ENCODE data around the gene ZNF638. TPM values are rescaled to one million over a fixed set of nuclear protein-coding genes. Genes with fewer than 3 reads are reported as not detected.

The ZNF638 gene
- total RNA-seq, 6 experiments from 2014 or later = 41.8 to 65.8 (median 61.5) TPM

- no peaks in the 10 kb centered on the region for H3K9me3 ChIP-seq
- TF ChIP-seq POLR2A (IDR thresholded peaks at IDR 0.05) (no peak), CTCF (IDR thresholded peaks at IDR 0.05) (no peak)
- intact Hi-C loops (cut with DNase I) = no loop called here
- H3K27me3 ChIP-seq = no peaks in the 10 kb centered on the region
- WGBS (ENCODE audit: insufficient coverage, low coverage, low lambda C conversion rate, missing lambda C conversion rate) = 63% methylated on average over 7 of the region's 8 CpGs
- no peak for ATAC-seq
- no peaks in the 10 kb centered on the region for H3K36me3 ChIP-seq
- no peak overlapping the region for H3K27ac ChIP-seq
- no peak overlapping the region for H3K4me3 ChIP-seq
- no peak for DNase-seq
- H3K4me1 ChIP-seq = no peaks in the 10 kb centered on the region
Observed at GRCh38 chr2:71469403-71470398, 138.1 kb downstream of the ZNF638 start.

DNA sequence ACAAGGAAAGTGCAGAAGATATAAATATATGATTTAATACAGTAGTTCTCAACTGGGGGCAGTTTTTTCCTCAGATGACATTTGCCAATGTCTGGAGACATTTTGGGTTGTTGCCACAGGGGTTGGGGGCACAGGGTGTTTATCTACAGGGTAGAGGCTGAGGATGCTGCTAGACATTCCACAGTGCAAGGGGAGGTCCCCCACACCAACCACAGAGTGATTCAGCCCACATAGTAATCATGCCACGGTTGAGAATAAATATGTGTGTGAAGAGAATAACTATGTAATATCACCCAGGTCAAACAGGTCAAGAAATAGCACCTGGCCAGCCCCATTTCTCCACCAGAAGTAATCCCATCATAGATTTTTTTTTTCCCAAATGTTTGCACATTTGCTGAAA, 139.7 kb downstream of the ZNF638 start:
- Histone ChIP-seq H3K4me3 (no peak overlapping the region), H3K9me3 (no peaks in the 10 kb centered on the region), H3K27me3 (no peaks in the 10 kb centered on the region), H3K27ac (no peak overlapping the region), H3K36me3 (no peaks in the 10 kb centered on the region), H3K4me1 (no peaks in the 10 kb centered on the region)
- no peak for TF ChIP-seq CTCF (IDR thresholded peaks at IDR 0.05)
- no peak for TF ChIP-seq POLR2A (IDR thresholded peaks at IDR 0.05)
- no peak for DNase-seq
- intact Hi-C loops (cut with DNase I) = no loop called here
- WGBS (ENCODE audit: insufficient coverage, low coverage, low lambda C conversion rate, missing lambda C conversion rate) = 86% methylated on average over 1 of the region's 1 CpG
- no peak for ATAC-seq

DNA sequence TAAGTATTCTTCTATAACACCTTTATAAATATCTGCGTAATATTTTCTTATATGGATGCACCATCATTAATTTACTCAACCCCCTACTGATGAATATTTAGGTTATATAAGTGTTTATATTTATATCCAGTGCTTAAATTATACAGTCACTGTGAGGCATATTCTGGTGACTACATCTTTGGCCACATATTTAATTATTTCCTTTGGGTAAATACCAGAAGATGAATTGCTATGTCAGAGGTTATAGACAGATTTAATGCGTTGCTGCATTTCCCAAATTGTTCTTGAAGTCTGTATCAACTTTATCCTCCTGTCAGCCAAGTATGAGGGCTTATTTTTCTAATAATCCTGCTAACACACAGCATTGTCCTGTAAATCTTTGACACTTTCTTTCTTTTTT, 140.4 kb downstream of the ZNF638 start:
- DNase-seq = no peak
- Histone ChIP-seq H3K4me3 (no peak overlapping the region), H3K27ac (no peak overlapping the region), H3K9me3 (no peaks in the 10 kb centered on the region), H3K4me1 (peaks cover 0 to 1% (median 0%) of the 10 kb centered on the region in 4 donors), H3K36me3 (no peaks in the 10 kb centered on the region), H3K27me3 (no peaks in the 10 kb centered on the region)
- no peak for ATAC-seq
- TF ChIP-seq POLR2A (IDR thresholded peaks at IDR 0.05) = no peak
- TF ChIP-seq CTCF (IDR thresholded peaks at IDR 0.05) = no peak
- intact Hi-C loops (cut with DNase I) = no loop called here
- 40% methylated on average over 2 of the region's 2 CpGs for WGBS (ENCODE audit: insufficient coverage, low coverage, low lambda C conversion rate, missing lambda C conversion rate)

GRCh38 chr2:71473346-71474031, 141.9 kb downstream of the ZNF638 start:
- H3K36me3 ChIP-seq = no peaks in the 10 kb centered on the region
- WGBS (ENCODE audit: insufficient coverage, low coverage, low lambda C conversion rate, missing lambda C conversion rate) = 85% methylated on average over 7 of the region's 9 CpGs
- no peaks in the 10 kb centered on the region for H3K27me3 ChIP-seq
- ATAC-seq = no peak
- TF ChIP-seq CTCF (IDR thresholded peaks at IDR 0.05) (no peak), POLR2A (IDR thresholded peaks at IDR 0.05) (no peak)
- no peak for DNase-seq
- H3K4me3 ChIP-seq = no peak overlapping the region
- no peaks in the 10 kb centered on the region for H3K9me3 ChIP-seq
- intact Hi-C loops (cut with DNase I) = no loop called here
- H3K4me1 ChIP-seq = peaks cover 0 to 9% (median 0%) of the 10 kb centered on the region in 4 donors
- peak overlapping the region in 1 of 3 donors; percentile 32 for H3K27ac ChIP-seq

Measured in right lobe of liver (tissue), 6 donors.